Loucy (cell line): ENCODE data around the gene MRAS.

Experiments used
- CTCF ChIP-seq: fragments of 200-600 bp; sonication (generic); conservative IDR thresholded peaks from 2 replicates; pipeline ENCODE4 v1.5.1; 2014; ENCODE audit warnings: mild to moderate bottlenecking, antibody characterized with exemption, low read length
- EZH2phosphoT487 ChIP-seq: fragments of 200-600 bp; IDR thresholded peaks from 2 replicates; pipeline ENCODE4 v1.6.1; 2018; ENCODE audit warnings: antibody characterized with exemption, mild to moderate bottlenecking, moderate library complexity, borderline replicate concordance

GRCh38 chr3:138434276-138434874 lies 86.0 kb downstream of the MRAS start, which contains the start of gene ESYT3:
- TF ChIP-seq CTCF (no peak), EZH2phosphoT487 (no peak)
